ENCODE results near the gene DYNC1LI1. TPM values are rescaled to one million over a fixed set of nuclear protein-coding genes. Genes with fewer than 3 reads are reported as not detected.

Gene DYNC1LI1
- total and polyA plus RNA-seq, 2 of the 4 experiments (the other 2 are of a cell fraction) = 25.2 to 30.8 TPM

GRCh38 chr3:32606960-32607359, 36.3 kb upstream of the DYNC1LI1 start:
- Histone ChIP-seq H3K27me3 (ENCODE audit: control insufficient read depth, insufficient read depth, low read length) (no peaks in the 10 kb centered on the region), H3K79me1 (ENCODE audit: low read depth in 1 of 2, low read length in 2 of 2) (no peaks in the 10 kb centered on the region), H3K4me1 (ENCODE audit: control insufficient read depth, insufficient read depth, low read length) (no peaks in the 10 kb centered on the region), H4K8ac (ENCODE audit: low read depth in 2 of 2, low read length in 2 of 2) (no peak overlapping the region), H4K20me1 (ENCODE audit: insufficient read depth, low read length) (no peaks in the 10 kb centered on the region), H3K4ac (ENCODE audit: low read depth, low read length) (no peak overlapping the region), H4K5ac (ENCODE audit: low read depth, low read length) (no peak overlapping the region), H3K4me3 (ENCODE audit: insufficient read depth, low read depth, low read length) (no peak overlapping the region), H3K23ac (ENCODE audit: low read depth, low read length) (no peak overlapping the region), H2BK5ac (ENCODE audit: low read depth, low read length, poor library complexity, severe bottlenecking) (no peak overlapping the region), H2AFZ (replicated peaks; ENCODE audit: low read length, poor library complexity) (no peak overlapping the region), H3K9ac (ENCODE audit: low read depth, low read length) (no peak overlapping the region), H3K27ac (ENCODE audit: insufficient read depth, low read length) (no peak overlapping the region), H3K36me3 (ENCODE audit: control insufficient read depth, insufficient read depth, low read length) (no peaks in the 10 kb centered on the region), H3K9me1 (ENCODE audit: insufficient read depth, low read length) (no peaks in the 10 kb centered on the region), H2BK15ac (ENCODE audit: low read depth, low read length) (no peak overlapping the region), H3K14ac (replicated peaks; ENCODE audit: low read depth, low read length) (no peak overlapping the region), H3K9me3 (ENCODE audit: control insufficient read depth, insufficient read depth, low read length) (no peaks in the 10 kb centered on the region), H3K56ac (ENCODE audit: extremely low read depth, insufficient read depth, low read length) (no peak overlapping the region), H2AK9ac (replicated peaks; ENCODE audit: low read depth, low read length, poor library complexity) (no peak overlapping the region), H3K4me2 (ENCODE audit: low read depth, low read length) (no peak overlapping the region), H3K18ac (ENCODE audit: low read depth, low read length) (no peak overlapping the region), H4K91ac (ENCODE audit: insufficient read depth, low read depth, low read length) (no peak overlapping the region), H2BK20ac (ENCODE audit: low read depth, low read length) (no peak overlapping the region), H2BK120ac (ENCODE audit: low read depth, low read length) (no peak overlapping the region), H2AK5ac (ENCODE audit: low read depth, low read length) (no peak overlapping the region)
- intact Hi-C loops (cut with micrococcal nuclease) = no loop called here
- no peak for TF ChIP-seq BHLHE40 (IDR thresholded peaks at IDR 0.05; ENCODE audit: low read depth, low read length)
- TF ChIP-seq USF2 (IDR thresholded peaks at IDR 0.05; ENCODE audit: low read depth, low read length) = no peak
- no peak for TF ChIP-seq ELK1 (IDR thresholded peaks at IDR 0.05; ENCODE audit: borderline replicate concordance, low read depth, low read length)
- no peak for TF ChIP-seq MXI1 (IDR thresholded peaks at IDR 0.05; ENCODE audit: borderline replicate concordance, low read depth, low read length)
- no peak for TF ChIP-seq RFX5 (IDR thresholded peaks at IDR 0.05; ENCODE audit: low read depth, low read length)
- TF ChIP-seq CTCF (conservative IDR thresholded peaks at IDR 0.05; ENCODE audit: low read depth, low read length) = no peak
- no peak for TF ChIP-seq RAD21 (IDR thresholded peaks at IDR 0.05; ENCODE audit: low read length)
- TF ChIP-seq CHD1 (IDR thresholded peaks at IDR 0.05; ENCODE audit: low read depth, low read length) = no peak
- no peak for TF ChIP-seq MAFK (IDR thresholded peaks at IDR 0.05; ENCODE audit: low read depth, low read length)
- no peak for TF ChIP-seq FOS (IDR thresholded peaks at IDR 0.05; ENCODE audit: low read depth, low read length)
- TF ChIP-seq RCOR1 (IDR thresholded peaks at IDR 0.05; ENCODE audit: insufficient replicate concordance, low read length) = no peak
- no peak for TF ChIP-seq MAZ (IDR thresholded peaks at IDR 0.05; ENCODE audit: borderline replicate concordance, low read depth, low read length)
- TF ChIP-seq CEBPB (IDR thresholded peaks at IDR 0.05; ENCODE audit: low read depth, low read length) = no peak
- TF ChIP-seq SMC3 (IDR thresholded peaks at IDR 0.05; ENCODE audit: low read depth, low read length) = no peak
- WGBS, 2 experiments (ENCODE audit: extremely low coverage in 2 of 2, insufficient read length in 1 of 2) = no CpG with 5 or more reads among the region's 3 CpGs
- no TSS peak for BruUV-seq (replicated peaks)
- DNase-seq (no peak), ATAC-seq (ENCODE audit: low read depth) (no peak)
- dilution Hi-C loops (cut with HindIII; ENCODE audit: low sequenced_read_pairs, unreplicated experiment) = no loop called here
- in situ Hi-C loops (cut with MboI; ENCODE audit: low sequenced_read_pairs) = no loop called here
- CTCF ChIA-PET = no interaction called here
- POLR2A ChIA-PET (ENCODE audit: unreplicated experiment) = no interaction called here

Data from IMR-90 (cell line).